ENCODE measurements around the gene CFAP107. TPM values are rescaled to one million over a fixed set of nuclear protein-coding genes. Genes with fewer than 3 reads are reported as not detected.

CFAP107 gene
- total and polyA plus RNA-seq, 2 donors (not counting 1 experiment from before 2014, with no cell fraction given), result not detected

DNA sequence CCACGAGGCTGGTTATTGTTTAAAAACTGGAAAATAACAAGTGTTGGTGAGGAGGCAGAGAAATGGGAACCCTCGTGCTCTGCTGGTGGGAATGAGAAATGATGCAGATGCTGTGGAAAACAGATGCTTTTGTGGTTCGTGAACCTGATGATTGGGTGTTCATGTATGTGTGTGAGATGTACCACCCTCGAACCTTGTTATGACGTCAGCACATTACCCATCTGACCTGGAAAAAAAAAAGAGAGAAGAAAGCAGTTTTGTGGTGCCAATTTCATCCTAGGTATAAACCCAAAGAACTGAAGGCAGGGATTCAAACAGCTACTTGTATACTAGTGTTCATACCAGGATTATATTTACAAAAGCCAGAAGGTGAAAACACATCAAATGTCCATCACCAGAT is 6.4 kb upstream of the CFAP107 start:
- no peak for TF ChIP-seq EZH2 (IDR thresholded peaks at IDR 0.05; ENCODE audit: borderline replicate concordance, insufficient read depth, low read depth, low read length, poor library complexity, severe bottlenecking)
- TF ChIP-seq, protein P1, sequence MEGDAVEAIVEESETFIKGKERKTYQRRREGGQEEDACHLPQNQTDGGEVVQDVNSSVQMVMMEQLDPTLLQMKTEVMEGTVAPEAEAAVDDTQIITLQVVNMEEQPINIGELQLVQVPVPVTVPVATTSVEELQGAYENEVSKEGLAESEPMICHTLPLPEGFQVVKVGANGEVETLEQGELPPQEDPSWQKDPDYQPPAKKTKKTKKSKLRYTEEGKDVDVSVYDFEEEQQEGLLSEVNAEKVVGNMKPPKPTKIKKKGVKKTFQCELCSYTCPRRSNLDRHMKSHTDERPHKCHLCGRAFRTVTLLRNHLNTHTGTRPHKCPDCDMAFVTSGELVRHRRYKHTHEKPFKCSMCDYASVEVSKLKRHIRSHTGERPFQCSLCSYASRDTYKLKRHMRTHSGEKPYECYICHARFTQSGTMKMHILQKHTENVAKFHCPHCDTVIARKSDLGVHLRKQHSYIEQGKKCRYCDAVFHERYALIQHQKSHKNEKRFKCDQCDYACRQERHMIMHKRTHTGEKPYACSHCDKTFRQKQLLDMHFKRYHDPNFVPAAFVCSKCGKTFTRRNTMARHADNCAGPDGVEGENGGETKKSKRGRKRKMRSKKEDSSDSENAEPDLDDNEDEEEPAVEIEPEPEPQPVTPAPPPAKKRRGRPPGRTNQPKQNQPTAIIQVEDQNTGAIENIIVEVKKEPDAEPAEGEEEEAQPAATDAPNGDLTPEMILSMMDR (IDR thresholded peaks at IDR 0.05), result no peak
- Mint-ChIP-seq H3K27ac (no peak overlapping the region), H3K4me1 (no peaks in the 10 kb centered on the region), H3K27me3 (peaks cover 38% of the 10 kb centered on the region), H3K4me3 (no peak overlapping the region), H3K9me3 (ENCODE audit: insufficient read depth) (peaks cover 8% of the 10 kb centered on the region)
- POLR2A ChIA-PET, result no interaction called here
- no peak overlapping the region for H3K9ac ChIP-seq (ENCODE audit: low read length)
- H3K4me3 ChIP-seq (ENCODE audit: control extremely low read depth in 1 of 5, extremely low read depth in 1 of 5, insufficient read depth in 1 of 5, low read depth in 2 of 5, low read length in 4 of 5), result no peak overlapping the region
- peaks cover 0 to 3% (median 2%) of the 10 kb centered on the region in 3 donors for H3K9me3 ChIP-seq (ENCODE audit: control extremely low read depth in 1 of 3, control insufficient read depth in 2 of 3, insufficient read depth in 1 of 3, low read length in 2 of 3)
- CTCF ChIA-PET, result no interaction called here
- no peaks in the 10 kb centered on the region for H3K36me3 ChIP-seq (replicated peaks in 1 of 2; ENCODE audit: control extremely low read depth in 1 of 2, control insufficient read depth in 1 of 2, extremely low read depth in 1 of 2, insufficient read depth in 2 of 2, low read length in 1 of 2)
- DNase-seq (no peak), ATAC-seq (ENCODE audit: low read depth) (no peak)
- intact Hi-C loops (cut with micrococcal nuclease), result no loop called here
- no peak overlapping the region for H2AFZ ChIP-seq (ENCODE audit: insufficient read depth, low read depth, low read length, poor library complexity, severe bottlenecking)
- no peaks in the 10 kb centered on the region for H3K79me2 ChIP-seq (ENCODE audit: control insufficient read depth, insufficient read depth, low read length)
- H3K4me2 ChIP-seq (replicated peaks; ENCODE audit: low read depth, low read length, poor library complexity, severe bottlenecking), result no peak overlapping the region
- no peaks in the 10 kb centered on the region for H3K4me1 ChIP-seq (ENCODE audit: control insufficient read depth in 2 of 2, insufficient read depth in 2 of 2, low read length in 2 of 2)
- H3K27me3 ChIP-seq (replicated peaks in 1 of 4; ENCODE audit: control extremely low read depth in 1 of 4, control insufficient read depth in 3 of 4, insufficient read depth in 4 of 4, low read length in 3 of 4), result peaks cover 0 to 6% (median 0%) of the 10 kb centered on the region in 4 experiments
- H3K27ac ChIP-seq (ENCODE audit: low read length in 2 of 2), result no peak overlapping the region
- 92% methylated on average over 3 of the region's 5 CpGs for WGBS (ENCODE audit: insufficient coverage)
- H4K20me1 ChIP-seq (ENCODE audit: control insufficient read depth, insufficient read depth, low read length, poor library complexity, severe bottlenecking), result no peaks in the 10 kb centered on the region

DNA sequence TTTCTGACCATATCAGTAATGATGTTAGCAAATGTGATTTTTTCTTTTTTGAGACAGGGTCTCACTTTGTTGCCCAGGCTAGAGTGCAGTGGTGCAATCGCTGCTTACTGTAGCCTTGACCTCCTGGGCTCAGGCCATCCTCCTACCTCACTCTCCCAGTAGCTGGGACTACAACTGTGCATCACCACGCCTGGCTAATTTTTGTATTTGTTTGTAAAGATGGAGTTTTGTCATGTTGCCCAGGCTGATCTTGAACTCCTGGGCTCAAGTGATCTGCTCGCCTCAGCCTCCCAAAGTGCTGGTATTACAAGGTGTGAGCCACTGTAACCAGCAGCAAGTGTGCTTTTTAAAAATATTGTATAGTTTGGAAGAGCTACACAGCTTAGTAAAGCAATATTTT is 4.1 kb upstream of the CFAP107 start:
- H3K27me3 Mint-ChIP-seq, result peaks cover 41% of the 10 kb centered on the region

More for the DNA sequence above, 4.1 kb upstream of the CFAP107 start:
- Mint-ChIP-seq H3K27ac (no peak overlapping the region), H3K4me3 (no peak overlapping the region), H3K4me1 (no peaks in the 10 kb centered on the region), H3K9me3 (ENCODE audit: insufficient read depth) (peaks cover 4% of the 10 kb centered on the region)
- TF ChIP-seq EZH2 (IDR thresholded peaks at IDR 0.05; ENCODE audit: borderline replicate concordance, insufficient read depth, low read depth, low read length, poor library complexity, severe bottlenecking), result no peak
- TF ChIP-seq, protein P1 (IDR thresholded peaks at IDR 0.05), result no peak
- H2AFZ ChIP-seq (ENCODE audit: insufficient read depth, low read depth, low read length, poor library complexity, severe bottlenecking), result no peak overlapping the region
- H3K4me2 ChIP-seq (replicated peaks; ENCODE audit: low read depth, low read length, poor library complexity, severe bottlenecking), result no peak overlapping the region
- H3K4me3 ChIP-seq (ENCODE audit: control extremely low read depth in 1 of 5, extremely low read depth in 1 of 5, insufficient read depth in 1 of 5, low read depth in 2 of 5, low read length in 4 of 5), result no peak overlapping the region
- 95% methylated on average over 2 of the region's 3 CpGs for WGBS (ENCODE audit: insufficient coverage)
- no peaks in the 10 kb centered on the region for H3K36me3 ChIP-seq (replicated peaks in 1 of 2; ENCODE audit: control extremely low read depth in 1 of 2, control insufficient read depth in 1 of 2, extremely low read depth in 1 of 2, insufficient read depth in 2 of 2, low read length in 1 of 2)
- H3K27me3 ChIP-seq (replicated peaks in 1 of 4; ENCODE audit: control extremely low read depth in 1 of 4, control insufficient read depth in 3 of 4, insufficient read depth in 4 of 4, low read length in 3 of 4), result peaks cover 0 to 3% (median 0%) of the 10 kb centered on the region in 4 experiments
- H4K20me1 ChIP-seq (ENCODE audit: control insufficient read depth, insufficient read depth, low read length, poor library complexity, severe bottlenecking), result no peaks in the 10 kb centered on the region
- intact Hi-C loops (cut with micrococcal nuclease), result no loop called here
- no peak overlapping the region for H3K9ac ChIP-seq (ENCODE audit: low read length)
- H3K27ac ChIP-seq (ENCODE audit: low read length in 2 of 2), result no peak overlapping the region
- no peak for ATAC-seq (ENCODE audit: low read depth)
- POLR2A ChIA-PET, result no interaction called here
- peaks cover 0 to 1% (median under 1%) of the 10 kb centered on the region in 3 donors for H3K9me3 ChIP-seq (ENCODE audit: control extremely low read depth in 1 of 3, control insufficient read depth in 2 of 3, insufficient read depth in 1 of 3, low read length in 2 of 3)
- no peak for DNase-seq
- H3K79me2 ChIP-seq (ENCODE audit: control insufficient read depth, insufficient read depth, low read length), result no peaks in the 10 kb centered on the region
- H3K4me1 ChIP-seq (ENCODE audit: control insufficient read depth in 2 of 2, insufficient read depth in 2 of 2, low read length in 2 of 2), result no peaks in the 10 kb centered on the region
- CTCF ChIA-PET, result no interaction called here

All from B cell (primary cell).